HG03442 (cell line): ENCODE data around the gene GC.
"Not testable (repeated sequence)": the region's sequence is repeated elsewhere in the genome, so short reads cannot be mapped to it uniquely, and the experiment has no call there.

Experiments
- ATAC-seq: cut with Tn5 transposase; IDR thresholded peaks from one replicate; pipeline ENCODE4 v1.9.1; 2021; ENCODE audit warnings: mild to moderate bottlenecking, moderate library complexity; ENCODE audit not compliant: unreplicated experiment

The GC gene

DNA sequence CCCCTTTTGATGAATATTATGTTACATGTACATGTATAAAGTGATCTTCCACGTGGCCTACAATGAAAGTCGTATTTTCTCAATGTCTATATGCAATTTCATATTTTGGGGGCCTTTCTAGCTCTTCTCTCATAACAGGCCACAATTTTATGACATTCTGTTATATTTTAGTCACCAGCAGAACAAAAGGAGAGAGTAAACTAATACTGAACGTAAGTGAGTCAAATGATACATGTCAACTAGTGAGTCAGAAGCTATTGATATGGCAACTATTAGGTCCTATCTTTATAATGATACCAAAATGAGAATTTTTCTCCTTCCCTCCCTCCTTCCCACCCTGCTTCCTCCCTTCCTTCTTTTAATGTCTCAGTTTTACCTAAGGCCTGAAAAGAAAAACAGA lies 14.4 kb downstream of the GC start:
- ATAC-seq = no peak

- ATAC-seq = no peak
Measured at GRCh38 chr4:71768123-71768522, 15.8 kb downstream of the GC start.

DNA sequence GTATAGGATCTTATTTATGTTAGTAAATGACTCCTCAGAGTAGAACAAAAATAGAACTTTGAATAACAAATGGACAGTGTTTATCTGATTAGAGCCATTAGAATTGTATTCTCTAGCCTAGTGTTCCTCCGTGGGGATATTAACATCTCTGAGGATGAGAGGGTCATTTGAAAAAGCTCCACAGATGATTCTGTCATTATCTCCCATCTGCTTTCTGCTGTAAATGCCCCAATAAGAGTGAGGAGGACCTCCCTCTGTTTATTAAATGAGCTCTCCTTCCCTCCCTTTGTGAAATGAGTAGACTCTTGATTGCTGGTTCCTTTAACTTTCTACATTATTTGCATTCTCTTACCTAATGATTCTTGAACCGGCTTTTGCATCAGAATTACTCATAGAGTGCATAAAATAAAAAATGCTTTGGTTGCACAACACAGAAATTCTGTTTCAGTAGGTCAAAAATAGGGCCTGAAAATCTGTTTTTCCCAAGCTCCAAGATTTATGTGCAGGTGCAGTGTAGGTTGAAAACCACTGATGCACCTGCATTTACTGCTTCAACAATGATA lies 18.0 kb downstream of the GC start:
- no peak for ATAC-seq

- ATAC-seq = no peak
Measured at GRCh38 chr4:71765350-71765749, 18.5 kb downstream of the GC start.

DNA sequence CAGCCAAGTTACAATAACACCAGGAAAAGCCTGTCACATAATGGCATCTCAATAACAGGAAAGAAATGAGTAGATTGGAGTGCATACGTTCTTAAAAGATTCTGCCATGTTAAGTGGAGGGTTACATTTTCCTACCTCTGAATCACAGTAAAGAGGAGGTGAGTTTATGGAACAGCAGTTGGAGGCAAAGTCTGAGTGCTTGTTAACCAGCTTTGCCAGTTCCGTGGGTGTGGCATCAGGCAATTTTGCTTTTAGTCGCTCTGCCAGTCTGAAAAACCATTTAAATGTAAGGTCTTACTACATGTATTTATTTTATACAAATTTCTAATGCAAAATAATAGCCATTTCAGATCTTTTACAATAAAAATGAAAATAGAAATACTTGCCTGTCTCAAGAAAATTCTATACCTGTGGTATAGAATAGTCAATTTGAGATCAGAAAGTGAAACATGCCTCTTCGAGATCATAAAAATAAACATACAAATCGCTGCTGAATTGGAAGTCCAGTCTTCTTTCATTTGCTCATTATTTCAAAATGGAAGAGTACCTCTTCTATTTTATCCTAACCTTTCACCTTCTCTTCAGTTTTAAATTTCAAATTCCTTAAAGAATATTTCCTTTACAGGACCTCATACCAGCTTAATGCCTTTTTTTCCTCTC lies 31.4 kb downstream of the GC start:
- no peak for ATAC-seq

DNA sequence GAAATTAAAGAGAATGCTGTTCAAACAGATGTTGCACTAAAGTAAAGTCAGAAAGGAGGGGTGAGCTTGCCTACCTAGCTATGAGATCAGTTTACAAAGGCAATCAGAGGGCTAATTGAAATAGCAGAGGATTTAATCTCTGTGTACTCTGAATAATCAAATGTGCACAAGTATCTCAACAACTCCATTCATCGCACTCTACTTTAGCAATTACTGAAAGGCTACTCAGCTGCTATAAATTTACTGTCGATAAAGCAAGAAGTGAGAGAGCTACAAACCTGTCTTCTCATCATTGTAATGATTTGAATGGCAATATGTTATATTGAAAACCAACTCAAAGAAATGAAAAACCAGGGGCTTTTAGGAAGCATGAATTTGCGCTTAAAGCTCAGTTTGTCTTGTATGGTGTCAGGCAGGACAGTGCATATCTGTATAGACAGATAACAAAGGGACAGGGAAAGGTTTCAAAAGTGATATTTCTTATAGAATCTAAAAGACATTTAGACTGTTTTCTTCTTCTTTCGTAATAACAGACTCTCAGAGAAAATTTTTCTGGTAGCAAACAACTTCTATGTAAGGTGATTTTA lies 34.8 kb downstream of the GC start:
- no peak for ATAC-seq

- no peak for ATAC-seq
Measured at GRCh38 chr4:71746379-71746778, 37.5 kb downstream of the GC start.

GRCh38 chr4:71738782-71739181 lies 45.1 kb downstream of the GC start:
- not testable (repeated sequence) for ATAC-seq

- no peak for ATAC-seq
Measured at GRCh38 chr4:71732706-71733105, 51.2 kb downstream of the GC start.

GRCh38 chr4:71732066-71732465 lies 51.8 kb downstream of the GC start:
- no peak for ATAC-seq

GRCh38 chr4:71729856-71730255 lies 54.0 kb downstream of the GC start:
- no peak for ATAC-seq

GRCh38 chr4:71713611-71714203 lies 70.2 kb downstream of the GC start:
- ATAC-seq = peak; percentile 66

GRCh38 chr4:71711985-71712348 lies 71.9 kb downstream of the GC start:
- ATAC-seq = no peak

GRCh38 chr4:71711044-71711984 lies 72.6 kb downstream of the GC start:
- ATAC-seq = no peak

- ATAC-seq = no peak
Measured at GRCh38 chr4:71709961-71710360, 73.9 kb downstream of the GC start.

- no peak for ATAC-seq
Measured at GRCh38 chr4:71698141-71698540, 85.7 kb downstream of the GC start.

GRCh38 chr4:71697031-71697430 lies 86.8 kb downstream of the GC start:
- no peak for ATAC-seq

GRCh38 chr4:71694961-71695360 lies 88.9 kb downstream of the GC start:
- ATAC-seq = no peak

DNA sequence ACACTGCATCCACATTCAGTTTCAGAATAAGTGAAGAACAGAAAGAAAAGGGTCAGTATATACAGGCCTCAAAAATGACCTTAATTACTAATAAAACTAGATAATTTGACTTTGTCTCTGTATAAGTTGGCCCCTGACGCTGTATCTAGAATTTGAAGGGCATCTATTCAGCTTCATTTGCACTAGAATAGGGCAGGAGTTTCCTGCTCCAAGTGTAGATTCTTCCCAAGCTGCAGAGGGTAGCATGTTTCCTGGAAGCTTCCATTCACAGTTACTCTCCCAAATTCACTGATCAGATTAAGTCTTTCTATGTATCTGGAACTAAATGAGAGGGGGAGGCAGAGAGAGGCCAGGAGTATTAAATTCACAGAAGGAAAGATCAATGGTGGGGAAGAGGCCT lies 90.9 kb downstream of the GC start:
- ATAC-seq = no peak

DNA sequence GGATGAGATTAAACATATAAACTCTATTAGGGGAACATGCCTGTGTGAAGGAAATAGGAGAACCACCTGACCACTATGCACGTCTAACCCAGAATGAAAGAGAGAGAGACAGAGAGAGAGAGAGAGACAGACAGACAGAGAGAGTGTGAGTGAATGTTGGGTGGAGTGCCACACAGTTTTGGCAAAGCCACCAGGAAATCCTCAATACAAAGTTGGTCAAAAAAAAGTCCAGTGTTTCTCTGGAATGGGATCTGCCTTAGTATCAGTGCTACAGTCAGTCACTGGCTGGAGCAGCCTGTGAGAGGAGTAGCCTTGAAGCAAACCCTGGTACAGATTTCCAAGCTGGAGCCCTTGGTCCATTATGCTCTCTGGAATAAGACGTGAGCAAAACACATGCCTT lies 91.7 kb downstream of the GC start:
- ATAC-seq = no peak
